ENCODE results near the gene CCDC78.
"Not testable (repeated sequence)": the region's sequence is repeated elsewhere in the genome, so short reads cannot be mapped to it uniquely, and the experiment has no call there.

Gene CCDC78

DNA sequence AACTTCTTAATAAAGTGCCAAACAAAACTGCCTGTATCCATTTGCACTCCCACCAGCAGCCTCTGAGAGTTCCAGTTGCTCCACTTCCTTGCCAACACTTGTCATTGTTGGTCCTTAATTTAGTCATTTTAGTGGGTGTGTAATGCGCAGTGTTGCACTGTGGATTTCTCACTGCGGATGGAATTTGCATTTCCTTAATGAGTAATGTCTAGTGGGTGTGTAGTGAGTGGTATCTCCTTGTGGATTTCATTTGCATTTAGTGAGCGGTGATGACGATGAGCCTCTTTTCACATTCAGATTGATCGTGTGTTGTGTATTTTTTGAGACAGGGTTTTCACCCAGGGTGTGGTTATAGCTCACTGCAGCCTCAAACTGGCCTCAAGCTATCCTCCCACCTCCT, 30.2 kb upstream of the CCDC78 start:
- Histone ChIP-seq H3K4me2 (no peak overlapping the region), H3K9ac (no peak overlapping the region), H3K27me3 (ENCODE audit: insufficient read depth, low read depth) (peaks cover 93% of the 10 kb centered on the region), H3K79me2 (ENCODE audit: insufficient read depth, low read depth) (no peaks in the 10 kb centered on the region), H3K4me1 (ENCODE audit: low read depth, poor library complexity, severe bottlenecking) (no peaks in the 10 kb centered on the region), H3K4me3 (IDR thresholded peaks at IDR 0.05; ENCODE audit: insufficient read depth, low read depth, low read length) (no peak overlapping the region), H3K36me3 (ENCODE audit: insufficient read depth) (no peaks in the 10 kb centered on the region), H4K20me1 (ENCODE audit: insufficient read depth) (no peaks in the 10 kb centered on the region), H3K27ac (no peak overlapping the region), H2AFZ (ENCODE audit: low read depth) (no peak overlapping the region)
- TF ChIP-seq, protein P1, sequence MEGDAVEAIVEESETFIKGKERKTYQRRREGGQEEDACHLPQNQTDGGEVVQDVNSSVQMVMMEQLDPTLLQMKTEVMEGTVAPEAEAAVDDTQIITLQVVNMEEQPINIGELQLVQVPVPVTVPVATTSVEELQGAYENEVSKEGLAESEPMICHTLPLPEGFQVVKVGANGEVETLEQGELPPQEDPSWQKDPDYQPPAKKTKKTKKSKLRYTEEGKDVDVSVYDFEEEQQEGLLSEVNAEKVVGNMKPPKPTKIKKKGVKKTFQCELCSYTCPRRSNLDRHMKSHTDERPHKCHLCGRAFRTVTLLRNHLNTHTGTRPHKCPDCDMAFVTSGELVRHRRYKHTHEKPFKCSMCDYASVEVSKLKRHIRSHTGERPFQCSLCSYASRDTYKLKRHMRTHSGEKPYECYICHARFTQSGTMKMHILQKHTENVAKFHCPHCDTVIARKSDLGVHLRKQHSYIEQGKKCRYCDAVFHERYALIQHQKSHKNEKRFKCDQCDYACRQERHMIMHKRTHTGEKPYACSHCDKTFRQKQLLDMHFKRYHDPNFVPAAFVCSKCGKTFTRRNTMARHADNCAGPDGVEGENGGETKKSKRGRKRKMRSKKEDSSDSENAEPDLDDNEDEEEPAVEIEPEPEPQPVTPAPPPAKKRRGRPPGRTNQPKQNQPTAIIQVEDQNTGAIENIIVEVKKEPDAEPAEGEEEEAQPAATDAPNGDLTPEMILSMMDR (conservative IDR thresholded peaks at IDR 0.05; ENCODE audit: low read depth, low read length), result no peak

DNA sequence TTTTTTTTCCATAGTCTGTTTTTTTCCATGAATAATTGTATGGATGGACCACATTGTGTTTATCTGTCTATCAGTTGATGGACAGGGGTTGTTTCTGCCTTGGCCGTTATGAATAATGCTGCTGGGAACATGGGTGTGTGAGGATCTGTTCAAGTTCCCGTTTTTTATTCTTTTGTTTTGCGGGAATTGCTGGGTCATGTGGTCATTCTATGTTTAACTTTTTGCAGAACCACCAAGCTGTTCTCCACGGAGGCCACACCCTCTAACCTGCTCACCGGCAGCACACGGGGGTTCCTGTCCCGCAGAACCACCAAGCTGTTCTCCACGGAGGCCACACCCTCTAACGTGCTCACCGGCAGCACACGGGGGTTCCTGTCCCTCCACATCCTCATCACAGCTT, 28.4 kb upstream of the CCDC78 start:
- H3K4me2 ChIP-seq, result no peak overlapping the region
- peaks cover 97% of the 10 kb centered on the region for H3K27me3 ChIP-seq (ENCODE audit: insufficient read depth, low read depth)
- no peak overlapping the region for H3K4me3 ChIP-seq (IDR thresholded peaks at IDR 0.05; ENCODE audit: insufficient read depth, low read depth, low read length)
- no peaks in the 10 kb centered on the region for H3K4me1 ChIP-seq (ENCODE audit: low read depth, poor library complexity, severe bottlenecking)
- no peaks in the 10 kb centered on the region for H3K79me2 ChIP-seq (ENCODE audit: insufficient read depth, low read depth)
- no peaks in the 10 kb centered on the region for H3K36me3 ChIP-seq (ENCODE audit: insufficient read depth)
- H2AFZ ChIP-seq (ENCODE audit: low read depth), result no peak overlapping the region
- H3K27ac ChIP-seq, result no peak overlapping the region
- H4K20me1 ChIP-seq (ENCODE audit: insufficient read depth), result no peaks in the 10 kb centered on the region
- TF ChIP-seq, protein P1 (conservative IDR thresholded peaks at IDR 0.05; ENCODE audit: low read depth, low read length), result no peak
- no peak overlapping the region for H3K9ac ChIP-seq

DNA sequence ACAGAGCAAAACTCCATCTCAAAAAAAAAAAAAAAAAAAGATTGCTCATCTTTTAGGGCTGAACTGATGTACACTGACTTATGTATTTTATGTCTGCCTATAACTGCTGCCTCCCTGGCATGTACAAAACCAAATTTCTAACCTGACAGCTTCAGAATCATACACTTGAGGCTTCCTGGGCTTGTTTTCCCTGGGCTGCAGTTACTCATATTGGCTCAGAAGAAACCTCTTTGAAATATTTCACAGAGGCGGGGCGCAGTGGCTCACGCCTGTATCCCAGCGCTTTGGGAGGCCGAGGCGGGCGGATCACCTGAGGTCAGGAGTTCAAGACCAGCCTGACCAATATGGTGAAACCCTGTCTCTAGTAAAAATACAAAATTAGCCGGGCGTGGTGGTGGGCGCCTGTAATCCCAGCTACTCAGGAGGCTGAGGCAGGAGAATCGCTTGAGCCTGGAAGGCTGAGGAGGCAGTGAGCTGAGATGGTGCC, 27.9 kb upstream of the CCDC78 start:
- H3K79me2 ChIP-seq (ENCODE audit: insufficient read depth, low read depth); H3K27ac ChIP-seq; H3K4me3 ChIP-seq (IDR thresholded peaks at IDR 0.05; ENCODE audit: insufficient read depth, low read depth, low read length); H4K20me1 ChIP-seq (ENCODE audit: insufficient read depth); H3K36me3 ChIP-seq (ENCODE audit: insufficient read depth); H3K4me1 ChIP-seq (ENCODE audit: low read depth, poor library complexity, severe bottlenecking); H3K9ac ChIP-seq; H2AFZ ChIP-seq (ENCODE audit: low read depth); H3K4me2 ChIP-seq: not testable (repeated sequence)
- H3K27me3 ChIP-seq (ENCODE audit: insufficient read depth, low read depth), result peaks cover 97% of the 10 kb centered on the region

DNA sequence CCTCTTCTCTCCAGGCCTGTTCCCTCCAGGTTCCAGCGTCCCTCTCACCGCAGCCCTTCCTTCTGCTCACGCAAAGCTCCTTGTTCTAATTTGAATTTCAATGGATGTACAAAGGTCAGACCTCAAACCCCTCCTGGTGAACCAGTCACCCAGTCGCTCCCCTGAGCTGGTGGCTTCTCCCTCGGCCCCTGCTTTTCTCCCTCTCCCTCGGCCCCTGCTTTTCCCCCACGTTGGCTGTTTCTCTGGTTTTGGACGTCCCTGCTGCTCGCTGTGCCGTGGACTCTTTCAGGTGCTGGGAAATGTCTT, 25.7 kb upstream of the CCDC78 start:
- H3K27me3 ChIP-seq (ENCODE audit: insufficient read depth, low read depth), result peaks cover 100% of the 10 kb centered on the region
- no peak overlapping the region for H3K4me3 ChIP-seq (IDR thresholded peaks at IDR 0.05; ENCODE audit: insufficient read depth, low read depth, low read length)
- TF ChIP-seq, protein P1 (conservative IDR thresholded peaks at IDR 0.05; ENCODE audit: low read depth, low read length), result no peak
- H4K20me1 ChIP-seq (ENCODE audit: insufficient read depth), result no peaks in the 10 kb centered on the region
- no peaks in the 10 kb centered on the region for H3K36me3 ChIP-seq (ENCODE audit: insufficient read depth)
- H3K4me2 ChIP-seq, result no peak overlapping the region
- no peaks in the 10 kb centered on the region for H3K79me2 ChIP-seq (ENCODE audit: insufficient read depth, low read depth)
- H3K4me1 ChIP-seq (ENCODE audit: low read depth, poor library complexity, severe bottlenecking), result no peaks in the 10 kb centered on the region
- H3K9ac ChIP-seq, result no peak overlapping the region
- no peak overlapping the region for H2AFZ ChIP-seq (ENCODE audit: low read depth)
- H3K27ac ChIP-seq, result no peak overlapping the region

DNA sequence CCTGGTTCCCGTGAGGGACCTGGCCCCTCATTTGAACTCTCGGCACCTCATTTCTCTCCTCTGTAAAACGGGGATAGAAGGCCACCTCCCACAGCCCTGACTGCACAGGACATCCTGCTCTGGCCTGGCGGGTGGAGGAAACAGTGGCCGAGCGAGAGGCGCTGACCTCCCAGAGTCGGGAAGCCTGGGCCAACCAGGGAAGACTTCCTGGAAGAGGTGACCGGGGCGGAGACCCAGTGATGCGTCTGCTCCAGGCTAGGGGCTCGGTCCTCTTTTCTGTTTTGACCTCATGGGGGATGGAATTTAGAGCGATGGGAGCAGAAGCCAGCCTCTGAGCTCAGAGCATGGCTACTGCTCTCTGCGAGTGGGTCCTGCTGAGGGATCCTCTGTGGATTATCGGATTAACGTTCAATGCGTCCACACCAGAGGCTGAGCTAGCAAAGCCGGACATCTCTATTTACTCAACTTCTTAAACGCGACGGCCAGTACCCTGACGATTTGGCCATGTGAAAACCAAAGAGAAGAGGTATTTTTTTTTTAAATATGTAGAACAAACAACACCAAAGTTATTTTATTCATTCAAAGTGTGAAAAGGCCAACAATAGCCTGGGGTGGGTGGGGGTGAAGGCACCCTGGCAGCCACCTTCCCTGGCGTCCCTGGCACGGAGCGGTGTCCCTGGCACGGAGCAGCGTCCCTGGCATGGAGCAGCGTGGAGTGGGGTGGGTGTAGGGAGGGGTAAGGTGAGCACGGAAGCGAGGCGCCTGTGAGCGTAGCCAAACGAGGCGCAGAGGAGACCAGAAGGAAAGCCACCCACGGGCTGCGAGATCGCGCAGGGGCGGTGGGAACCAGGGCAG, 25.1 kb upstream of the CCDC78 start:
- Histone ChIP-seq H3K79me2 (ENCODE audit: insufficient read depth, low read depth) (no peaks in the 10 kb centered on the region), H4K20me1 (ENCODE audit: insufficient read depth) (no peaks in the 10 kb centered on the region), H3K4me1 (ENCODE audit: low read depth, poor library complexity, severe bottlenecking) (no peaks in the 10 kb centered on the region), H3K4me2 (no peak overlapping the region), H2AFZ (ENCODE audit: low read depth) (no peak overlapping the region), H3K9ac (no peak overlapping the region), H3K27ac (no peak overlapping the region), H3K27me3 (ENCODE audit: insufficient read depth, low read depth) (peaks cover 100% of the 10 kb centered on the region), H3K4me3 (IDR thresholded peaks at IDR 0.05; ENCODE audit: insufficient read depth, low read depth, low read length) (no peak overlapping the region), H3K36me3 (ENCODE audit: insufficient read depth) (no peaks in the 10 kb centered on the region)
- TF ChIP-seq, protein P1 (conservative IDR thresholded peaks at IDR 0.05; ENCODE audit: low read depth, low read length), result no peak
